Activated CD8-positive, alpha-beta memory T cell treated with anti-CD3 and anti-CD28 coated beads, Interleukin-2, amount 50 U/mL, for 24 hours (primary cell): ENCODE measurements around the gene SGCE.

Source experiments
- DNase-seq: peaks from one replicate; pipeline ENCODE4 v3.0.0-alpha.2; 2020; ENCODE audit errors: extremely low read depth

The SGCE gene

DNA sequence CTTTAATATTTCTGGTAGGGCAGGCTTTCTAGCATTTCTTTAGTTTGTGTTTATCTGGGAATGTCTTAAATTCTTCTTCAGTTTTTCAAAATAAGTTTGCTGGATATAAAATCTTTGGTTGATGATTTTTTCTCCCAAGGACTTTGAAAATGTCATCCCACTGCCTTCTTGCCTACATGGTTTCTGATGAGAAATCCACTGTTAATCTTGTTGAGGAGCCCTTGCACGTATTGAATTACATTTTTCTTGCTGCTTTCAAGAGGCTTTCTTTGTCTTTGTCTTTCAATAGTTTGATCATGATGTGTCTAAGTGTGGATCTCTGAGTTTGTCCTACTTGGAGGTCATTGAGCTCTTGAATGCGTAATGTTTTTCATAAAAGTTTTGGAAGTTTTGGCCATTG lies 80.3 kb downstream of the SGCE start:
- no peak for DNase-seq

GRCh38 chr7:94571816-94572215 lies 84.1 kb downstream of the SGCE start:
- DNase-seq: no peak

DNA sequence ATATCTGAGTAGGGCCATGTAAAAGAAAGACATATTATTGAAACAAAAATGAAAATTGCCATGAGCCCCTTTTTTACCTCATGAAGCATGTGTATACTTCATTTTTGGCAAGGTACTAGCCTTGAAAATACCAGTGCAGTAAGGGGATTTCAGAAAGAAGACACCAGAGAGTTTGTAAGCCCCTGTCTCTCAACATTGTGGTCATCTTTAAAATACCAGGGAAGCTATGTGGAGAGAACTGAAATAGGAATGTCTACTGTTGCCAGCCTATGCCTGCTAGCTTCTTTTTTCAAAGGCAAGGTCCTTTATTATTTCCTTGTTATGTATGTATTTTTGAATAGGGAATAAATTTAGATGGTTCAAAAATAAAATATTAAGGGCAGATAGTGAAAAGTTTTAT lies 88.5 kb downstream of the SGCE start:
- no peak for DNase-seq

GRCh38 chr7:94565247-94565894 lies 90.6 kb downstream of the SGCE start:
- DNase-seq: no peak

DNA sequence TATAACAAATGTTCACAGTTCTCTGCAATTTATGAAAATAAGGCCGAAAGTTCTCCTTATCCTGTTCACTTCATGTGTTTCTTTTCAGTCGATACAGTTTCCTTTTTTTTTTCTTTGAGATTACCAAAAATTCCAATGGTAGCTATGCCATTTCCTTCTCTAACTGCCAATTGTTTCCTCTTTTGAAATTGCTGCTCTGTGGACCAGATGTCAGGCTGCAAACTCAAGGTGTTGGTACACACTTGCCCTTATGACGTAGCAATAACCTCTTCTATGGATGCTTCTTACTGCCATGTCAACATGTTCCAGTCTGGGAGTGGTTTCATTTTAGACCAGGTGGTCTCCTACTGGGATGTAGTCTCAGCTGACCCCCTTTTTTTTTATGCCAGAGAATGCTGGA lies 93.4 kb downstream of the SGCE start:
- DNase-seq: no peak

DNA sequence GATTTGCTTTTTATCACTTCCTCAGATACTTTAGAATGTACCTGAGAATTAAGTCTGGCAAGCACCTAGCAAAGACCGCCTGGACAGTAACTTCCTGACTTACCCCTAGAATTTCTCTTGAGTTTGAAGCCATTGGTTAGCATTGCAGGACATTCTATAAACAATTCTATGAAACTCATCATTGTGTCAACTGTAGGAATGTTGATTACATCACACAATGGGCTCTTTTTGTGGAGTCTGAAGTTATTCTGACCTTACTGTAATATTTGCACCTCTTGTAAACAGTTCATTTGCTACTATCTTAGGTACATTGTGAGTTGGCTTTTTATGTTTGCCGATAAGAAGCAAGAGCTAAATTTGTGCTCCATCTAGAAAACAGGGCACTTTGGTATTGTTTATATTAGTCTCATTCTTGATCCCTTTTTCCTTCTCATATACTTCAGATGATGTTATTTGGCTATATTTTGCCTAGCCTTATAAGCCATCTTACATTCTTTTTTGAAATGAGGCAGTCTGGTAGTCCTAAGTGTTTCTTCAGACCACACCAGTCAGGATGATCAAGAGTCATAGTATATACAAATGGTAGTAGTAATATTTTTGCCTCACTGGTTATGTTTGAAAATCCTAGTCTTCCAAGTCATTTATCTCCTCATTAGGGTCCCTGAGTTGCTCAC lies 94.0 kb downstream of the SGCE start:
- DNase-seq: no peak

DNA sequence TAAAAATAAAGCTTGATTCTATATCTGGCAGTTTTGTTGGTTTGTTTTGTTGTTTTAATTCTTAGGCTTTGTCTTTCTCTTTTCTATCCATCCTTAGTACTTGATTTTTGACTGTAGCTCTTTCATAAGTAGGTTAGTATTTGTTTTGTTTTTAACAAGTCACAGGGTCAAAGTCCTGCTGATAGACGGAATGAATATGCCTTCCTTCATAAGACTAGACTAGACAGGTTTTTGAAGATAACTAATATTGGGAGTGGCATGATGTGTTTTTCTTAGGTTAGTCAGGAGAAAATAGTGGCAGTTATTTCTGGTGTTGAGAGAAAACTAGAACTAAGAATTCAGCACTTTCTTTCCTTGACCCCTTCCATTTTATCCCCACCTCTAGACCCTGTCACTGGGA lies 96.0 kb downstream of the SGCE start:
- no peak for DNase-seq

- no peak for DNase-seq
Observed at GRCh38 chr7:94557215-94557614, 98.7 kb downstream of the SGCE start.

GRCh38 chr7:94556028-94556427 lies 99.9 kb downstream of the SGCE start:
- no peak for DNase-seq

- DNase-seq: no peak
Observed at GRCh38 chr7:94547126-94547525, 108.8 kb downstream of the SGCE start.

DNA sequence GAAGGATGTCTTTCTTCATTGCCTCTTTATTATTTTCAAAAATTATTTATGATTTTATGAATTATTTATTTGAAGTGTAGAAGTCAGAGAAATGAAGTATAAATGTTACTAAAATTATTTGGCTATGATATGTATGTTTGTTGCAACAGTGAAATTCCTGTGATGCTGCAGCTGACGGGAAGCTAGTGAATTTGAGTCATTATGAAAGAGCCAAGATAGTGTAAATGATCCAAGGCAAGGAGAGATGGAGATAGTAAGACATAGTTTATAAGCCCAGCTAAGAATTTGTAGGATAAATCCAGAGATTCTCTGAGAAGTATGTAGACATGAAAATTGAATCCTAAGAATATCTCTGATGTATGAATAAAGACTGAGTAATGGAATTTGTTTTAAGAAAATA lies 115.5 kb downstream of the SGCE start:
- DNase-seq: no peak
